Peyer's patch (tissue), 4 donors: ENCODE results near the gene ZNF784. TPM values are rescaled to one million over a fixed set of nuclear protein-coding genes. Genes with fewer than 3 reads are reported as not detected.

Experiments
- DNase-seq, 3 donors: peaks; one replicate each; pipeline ENCODE4 v3.0.0-alpha.2; 2017 to 2019
- H3K27ac ChIP-seq, 4 donors: fragments of 200-600 bp; sonication (generic); one replicate each; pipeline ENCODE4 v1.5.1; 2016 to 2019
- H3K27me3 ChIP-seq, 2 donors: fragments of 200-600 bp; sonication (generic); one replicate each; pipeline ENCODE4 v1.5.1; 2019
- H3K36me3 ChIP-seq, 3 donors: fragments of 200-600 bp; sonication (generic); one replicate each; pipeline ENCODE4 v1.5.1; 2016 to 2019
- H3K4me1 ChIP-seq, 4 donors: fragments of 200-600 bp; sonication (generic); one replicate each; pipeline ENCODE4 v1.5.1; 2016 to 2019
- H3K4me3 ChIP-seq, 4 donors: fragments of 200-600 bp; sonication (generic); 1 replicate in 3 of 4; 2 replicates in 1 of 4; pipeline ENCODE4 v1.5.1; 2016 to 2019; ENCODE audit warnings: mild to moderate bottlenecking in 1 of 4
- H3K9me3 ChIP-seq, 4 donors: fragments of 200-600 bp; sonication (generic); one replicate each; pipeline ENCODE4 v1.5.1; 2016 to 2019; ENCODE audit warnings: mild to moderate bottlenecking in 1 of 4
- POLR2A ChIP-seq, 2 donors: fragments of 450-650 bp; IDR thresholded peaks; one replicate each; pipeline ENCODE4 v1.5.1; 2017; ENCODE audit warnings: antibody characterized with exemption in 2 of 2, mild to moderate bottlenecking in 2 of 2, moderate library complexity in 2 of 2
- total RNA-seq, 4 donors: library from RNA; depleted of rRNA; stranded (reverse); fragments of >200 nt; gene quantifications; one replicate each; pipeline ENCODE4 v1.1.0, GENCODE V29; 2016
- TF ChIP-seq, protein P1 (sequence below), 6 experiments: fragments of 450-650 bp in 4 of 6; fragments of 200-600 bp in 2 of 6; sonication (generic) in 1 of 6; IDR thresholded peaks; one replicate each; pipeline ENCODE4 v1.5.1; 2017 to 2019; ENCODE audit warnings: antibody characterized with exemption in 6 of 6, mild to moderate bottlenecking in 3 of 6, moderate library complexity in 1 of 6

ZNF784 gene
- total RNA-seq, 4 donors from 2014 or later = 6.0 to 18.3 (median 12.3) TPM

GRCh38 chr19:55613396-55613795 is 11.0 kb downstream of the ZNF784 start:
- TF ChIP-seq, protein P1, sequence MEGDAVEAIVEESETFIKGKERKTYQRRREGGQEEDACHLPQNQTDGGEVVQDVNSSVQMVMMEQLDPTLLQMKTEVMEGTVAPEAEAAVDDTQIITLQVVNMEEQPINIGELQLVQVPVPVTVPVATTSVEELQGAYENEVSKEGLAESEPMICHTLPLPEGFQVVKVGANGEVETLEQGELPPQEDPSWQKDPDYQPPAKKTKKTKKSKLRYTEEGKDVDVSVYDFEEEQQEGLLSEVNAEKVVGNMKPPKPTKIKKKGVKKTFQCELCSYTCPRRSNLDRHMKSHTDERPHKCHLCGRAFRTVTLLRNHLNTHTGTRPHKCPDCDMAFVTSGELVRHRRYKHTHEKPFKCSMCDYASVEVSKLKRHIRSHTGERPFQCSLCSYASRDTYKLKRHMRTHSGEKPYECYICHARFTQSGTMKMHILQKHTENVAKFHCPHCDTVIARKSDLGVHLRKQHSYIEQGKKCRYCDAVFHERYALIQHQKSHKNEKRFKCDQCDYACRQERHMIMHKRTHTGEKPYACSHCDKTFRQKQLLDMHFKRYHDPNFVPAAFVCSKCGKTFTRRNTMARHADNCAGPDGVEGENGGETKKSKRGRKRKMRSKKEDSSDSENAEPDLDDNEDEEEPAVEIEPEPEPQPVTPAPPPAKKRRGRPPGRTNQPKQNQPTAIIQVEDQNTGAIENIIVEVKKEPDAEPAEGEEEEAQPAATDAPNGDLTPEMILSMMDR (IDR thresholded peaks at IDR 0.05) = no peak
- no peak for TF ChIP-seq POLR2A (IDR thresholded peaks at IDR 0.05)
- peaks cover 0 to 56% (median 0%) of the 10 kb centered on the region in 3 donors for H3K36me3 ChIP-seq
- no peak overlapping the region for H3K4me3 ChIP-seq
- H3K27me3 ChIP-seq = no peaks in the 10 kb centered on the region
- H3K4me1 ChIP-seq = peaks cover 0 to 7% (median 0%) of the 10 kb centered on the region in 4 donors
- H3K9me3 ChIP-seq = no peaks in the 10 kb centered on the region
- H3K27ac ChIP-seq = no peak overlapping the region
- DNase-seq = no peak

DNA sequence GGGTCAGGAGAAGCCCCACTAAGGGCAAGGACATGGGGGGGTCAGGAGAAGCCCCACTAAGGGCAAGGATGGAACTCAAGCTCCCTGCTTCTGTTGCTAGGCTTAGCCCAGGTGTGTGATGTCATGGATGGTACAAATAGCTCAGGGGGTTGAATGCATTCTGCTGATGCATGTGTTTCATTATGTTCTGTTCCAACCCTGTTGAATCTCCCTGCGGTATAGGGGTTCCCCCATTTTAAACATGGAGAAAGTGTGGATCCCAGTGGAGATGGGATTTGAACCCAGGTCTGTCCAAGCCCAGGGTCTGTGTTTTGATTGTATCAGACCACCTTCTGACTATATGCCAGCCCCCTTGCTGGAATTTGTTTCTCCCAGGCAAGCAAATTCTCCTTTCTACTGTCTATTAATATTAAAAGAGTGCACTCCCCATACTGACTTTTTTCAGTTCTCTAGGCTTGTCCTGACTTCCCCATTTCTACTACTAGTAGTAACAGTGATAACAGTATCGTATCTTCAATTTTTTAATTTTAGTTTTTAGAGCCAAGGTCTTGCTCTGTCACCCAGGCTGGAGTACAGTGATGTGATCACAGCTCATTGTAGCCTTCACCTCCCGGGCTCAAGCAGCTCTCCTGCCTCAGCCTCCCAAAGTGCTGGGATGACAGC is 12.3 kb downstream of the ZNF784 start:
- Histone ChIP-seq H3K4me3 (no peak overlapping the region), H3K4me1 (peaks cover 0 to 7% (median 0%) of the 10 kb centered on the region in 4 donors), H3K27me3 (no peaks in the 10 kb centered on the region), H3K27ac (no peak overlapping the region), H3K36me3 (peaks cover 0 to 54% (median 0%) of the 10 kb centered on the region in 3 donors), H3K9me3 (no peaks in the 10 kb centered on the region)
- no peak for DNase-seq
- no peak for TF ChIP-seq POLR2A (IDR thresholded peaks at IDR 0.05)
- TF ChIP-seq, protein P1 (IDR thresholded peaks at IDR 0.05) = no peak

- Histone ChIP-seq H3K27ac (no peak overlapping the region), H3K9me3 (no peaks in the 10 kb centered on the region), H3K4me1 (peaks cover 0 to 12% (median 3%) of the 10 kb centered on the region in 4 donors), H3K4me3 (no peak overlapping the region), H3K27me3 (no peaks in the 10 kb centered on the region), H3K36me3 (peaks cover 0 to 47% (median 0%) of the 10 kb centered on the region in 3 donors)
- TF ChIP-seq POLR2A (IDR thresholded peaks at IDR 0.05) = no peak
- TF ChIP-seq, protein P1 (IDR thresholded peaks at IDR 0.05) = no peak
- no peak for DNase-seq
These were observed 12.9 kb downstream of the ZNF784 start for GRCh38 chr19:55611300-55611982.

DNA sequence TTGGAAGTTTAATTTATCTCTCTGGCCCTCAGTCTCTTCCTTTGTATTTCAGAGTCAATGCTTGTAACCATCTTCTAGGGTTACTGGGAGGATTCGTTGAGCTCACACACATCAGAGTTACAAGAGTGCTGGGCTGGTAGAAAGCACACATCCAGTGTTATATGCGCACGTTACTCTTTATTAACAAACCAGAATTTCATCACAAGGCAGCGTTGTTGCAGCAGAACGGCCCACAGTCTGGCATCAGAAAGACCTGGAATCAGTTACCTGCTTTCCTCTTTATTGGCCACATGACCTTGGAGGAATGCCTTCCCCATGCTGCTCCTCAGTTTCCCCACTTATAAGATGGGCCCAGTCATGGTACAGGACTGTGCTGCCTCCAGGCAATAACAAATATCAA is 15.0 kb downstream of the ZNF784 start:
- Histone ChIP-seq H3K36me3 (peaks cover 0 to 27% (median 0%) of the 10 kb centered on the region in 3 donors), H3K9me3 (no peaks in the 10 kb centered on the region), H3K27me3 (no peaks in the 10 kb centered on the region), H3K4me3 (no peak overlapping the region), H3K27ac (no peak overlapping the region), H3K4me1 (peaks cover 0 to 24% (median 8%) of the 10 kb centered on the region in 4 donors)
- TF ChIP-seq, protein P1 (IDR thresholded peaks at IDR 0.05) = no peak
- TF ChIP-seq POLR2A (IDR thresholded peaks at IDR 0.05) = no peak
- DNase-seq = no peak

- Histone ChIP-seq H3K9me3 (no peaks in the 10 kb centered on the region), H3K36me3 (peaks cover 0 to 19% (median 0%) of the 10 kb centered on the region in 3 donors), H3K27me3 (no peaks in the 10 kb centered on the region), H3K27ac (peak overlapping the region in 1 of 4 donors; percentile 99), H3K4me1 (peaks cover 0 to 35% (median 9%) of the 10 kb centered on the region in 4 donors), H3K4me3 (peak overlapping the region in 1 of 4 donors; percentile 98)
- DNase-seq = no peak
- TF ChIP-seq, protein P1 (IDR thresholded peaks at IDR 0.05) = no peak
- no peak for TF ChIP-seq POLR2A (IDR thresholded peaks at IDR 0.05)
These were observed 17.5 kb downstream of the ZNF784 start for GRCh38 chr19:55606817-55607216.
